Erythroblast (primary cell): Measurements from ENCODE around the gene CXCL1.
A peak's percentile ranks its signal among the peaks of the same experiment; 100 is the strongest.

Experiments used
- DNase-seq, 2 experiments: peaks; one replicate each; lab custom pipeline; 2025; lab: John Stamatoyannopoulos, UW
- GATA1 ChIP-seq: IDR thresholded peaks from 2 replicates; pipeline ENCODE4 v1.6.1; 2011; ENCODE audit warnings: low read depth, mild to moderate bottlenecking, control low read depth, low read length, moderate library complexity
- POLR2A ChIP-seq: IDR thresholded peaks from 2 replicates; pipeline ENCODE4 v1.6.1; 2011; ENCODE audit warnings: mild to moderate bottlenecking, low read length

The CXCL1 gene

GRCh38 chr4:73869130-73870055, at the start of gene CXCL1:
Gene CXCL1 (plus strand): TSS chr4:73869393. CDS start chr4:73869471, 78 bp downstream.
- DNase-seq = peak in 1 of 2 experiments; percentile 16

GRCh38 chr4:73821325-73821724, 47.9 kb upstream of the CXCL1 start:
- DNase-seq = no peak
- TF ChIP-seq GATA1 (no peak), POLR2A (no peak)

More at GRCh38 chr4:73869130-73870055, at the start of gene CXCL1:
- no peak for TF ChIP-seq POLR2A
- no peak for TF ChIP-seq GATA1

GRCh38 chr4:73822389-73822788, 46.8 kb upstream of the CXCL1 start:
- TF ChIP-seq GATA1 = no peak
- no peak for TF ChIP-seq POLR2A
- no peak for DNase-seq

GRCh38 chr4:73822812-73823504, 46.2 kb upstream of the CXCL1 start:
- DNase-seq = no peak
- no peak for TF ChIP-seq GATA1
- no peak for TF ChIP-seq POLR2A

- DNase-seq = no peak
Measured at GRCh38 chr4:73823760-73824159, 45.4 kb upstream of the CXCL1 start.

GRCh38 chr4:73828956-73829355, 40.2 kb upstream of the CXCL1 start:
- no peak for TF ChIP-seq POLR2A
- TF ChIP-seq GATA1 = no peak
- DNase-seq = no peak

More at GRCh38 chr4:73823760-73824159, 45.4 kb upstream of the CXCL1 start:
- no peak for TF ChIP-seq GATA1
- TF ChIP-seq POLR2A = no peak

GRCh38 chr4:73831569-73831968, 37.6 kb upstream of the CXCL1 start:
- TF ChIP-seq GATA1 (no peak), POLR2A (no peak)
- no peak for DNase-seq

- TF ChIP-seq POLR2A (no peak), GATA1 (no peak)
- peak; percentile 35 to 49 for DNase-seq
Measured at GRCh38 chr4:73832651-73833237, 36.4 kb upstream of the CXCL1 start.

GRCh38 chr4:73836373-73837279, 32.6 kb upstream of the CXCL1 start, which contains the start of gene CXCL6:
Gene CXCL6 (plus strand): TSS chr4:73836678. CDS start chr4:73836751, 73 bp downstream.
- TF ChIP-seq POLR2A (no peak), GATA1 (no peak)
- DNase-seq = no peak

GRCh38 chr4:73839071-73839470, 30.1 kb upstream of the CXCL1 start:
- no peak for DNase-seq
- TF ChIP-seq GATA1 (no peak), POLR2A (no peak)

- DNase-seq = no peak
- no peak for TF ChIP-seq GATA1
- no peak for TF ChIP-seq POLR2A
Measured at GRCh38 chr4:73839715-73840114, 29.5 kb upstream of the CXCL1 start.

GRCh38 chr4:73841243-73841925, 27.8 kb upstream of the CXCL1 start:
- no peak for TF ChIP-seq GATA1
- no peak for TF ChIP-seq POLR2A
- DNase-seq = no peak
